GM21619 (cell line): ENCODE measurements around the gene NPIPB9.

Experiments used
- ATAC-seq: cut with Tn5 transposase; IDR thresholded peaks from one replicate; pipeline ENCODE4 v1.9.1; 2021; ENCODE audit not compliant: unreplicated experiment

Gene NPIPB9

DNA sequence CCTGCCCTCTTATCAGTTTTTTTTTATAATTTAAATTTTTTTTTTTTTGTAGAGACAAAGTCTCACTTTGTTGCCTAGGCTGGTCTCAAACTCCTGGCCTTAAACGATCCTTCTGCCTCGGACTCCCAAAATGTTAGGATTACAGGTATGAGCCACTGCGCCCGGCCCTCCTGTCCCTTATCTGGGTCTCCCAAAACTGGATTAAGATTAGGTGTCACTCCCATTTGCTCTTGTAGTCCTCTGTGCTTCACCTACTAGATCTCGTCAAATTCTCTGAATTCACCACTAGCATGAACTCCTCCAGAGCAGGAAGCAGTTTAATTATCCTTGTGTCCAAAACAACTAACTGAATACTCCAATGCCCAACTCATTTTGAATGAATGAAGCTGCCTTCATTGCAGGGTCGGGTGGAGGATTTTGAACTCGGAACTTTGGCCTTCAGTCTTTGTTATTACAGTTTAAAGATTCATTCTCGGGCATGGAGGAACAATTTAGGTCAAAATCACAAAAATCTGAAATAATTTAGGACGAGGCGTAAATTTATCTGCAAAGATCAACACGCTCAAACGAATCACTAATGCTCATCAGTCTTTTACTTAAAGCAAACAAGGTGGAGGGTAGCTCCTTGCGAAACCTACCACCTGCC is 70.4 kb downstream of the NPIPB9 start:
- ATAC-seq = no peak
